Stimulated activated CD4-positive, alpha-beta T cell treated with anti-CD3 and anti-CD28 coated beads, TNF-alpha, amount 100 ng/mL, for 24 hours (primary cell): ENCODE results near the gene ZNF366.
"Not testable (repeated sequence)": the region's sequence is repeated elsewhere in the genome, so short reads cannot be mapped to it uniquely, and the experiment has no call there.

Experiments
- DNase-seq, 3 experiments: peaks; one replicate each; pipeline ENCODE4 v3.0.0-alpha.2; 2020; ENCODE audit warnings: low read depth in 3 of 3

The ZNF366 gene

GRCh38 chr5:72407541-72407940 lies 99.7 kb downstream of the ZNF366 start:
- no peak for DNase-seq

GRCh38 chr5:72407078-72407477 lies 100.1 kb downstream of the ZNF366 start:
- DNase-seq, result no peak

GRCh38 chr5:72404771-72405170 lies 102.4 kb downstream of the ZNF366 start:
- not testable (repeated sequence) for DNase-seq

GRCh38 chr5:72402959-72403628 lies 104.1 kb downstream of the ZNF366 start:
- DNase-seq, result no peak

- DNase-seq, result no peak
Measured at GRCh38 chr5:72402381-72402890, 104.8 kb downstream of the ZNF366 start.

GRCh38 chr5:72400950-72401349 lies 106.3 kb downstream of the ZNF366 start:
- no peak for DNase-seq

GRCh38 chr5:72397836-72398235 lies 109.4 kb downstream of the ZNF366 start:
- no peak for DNase-seq

GRCh38 chr5:72394688-72395087 lies 112.5 kb downstream of the ZNF366 start:
- no peak for DNase-seq

GRCh38 chr5:72393052-72393451 lies 114.2 kb downstream of the ZNF366 start:
- no peak for DNase-seq
